HCT116 (cell line): ENCODE results near the gene DAPK1.

Source experiments
- EZH2phosphoT487 ChIP-seq: fragments of 200-600 bp; IDR thresholded peaks from 2 replicates; pipeline ENCODE4 v1.6.1; 2018; ENCODE audit warnings: antibody characterized with exemption, borderline replicate concordance
- FOSL1 ChIP-seq: IDR thresholded peaks from 2 replicates; pipeline ENCODE4 v1.6.1; 2012; ENCODE audit warnings: low read depth
- RAD21 ChIP-seq: IDR thresholded peaks from 2 replicates; pipeline ENCODE4 v1.6.1; 2012; ENCODE audit warnings: low read depth, mild to moderate bottlenecking
- SP1 ChIP-seq: IDR thresholded peaks from 2 replicates; pipeline ENCODE4 v1.6.1; 2012; ENCODE audit warnings: low read depth
- TF ChIP-seq, protein P1 (sequence below), 3 experiments: fragments of 200-600 bp in 1 of 3; sonication (generic) in 1 of 3; IDR thresholded peaks in 2 of 3; conservative IDR thresholded peaks in 1 of 3; 2 replicates each; pipeline ENCODE4 v1.5.1; 2012 to 2017; ENCODE audit warnings: low read depth in 2 of 3, low read length in 2 of 3, antibody characterized with exemption in 1 of 3, borderline replicate concordance in 1 of 3, control low read depth in 1 of 3, mild to moderate bottlenecking in 1 of 3, mixed read lengths in 1 of 3, mixed run types in 1 of 3, moderate library complexity in 1 of 3; ENCODE audit not compliant: insufficient read depth in 1 of 3

DNA sequence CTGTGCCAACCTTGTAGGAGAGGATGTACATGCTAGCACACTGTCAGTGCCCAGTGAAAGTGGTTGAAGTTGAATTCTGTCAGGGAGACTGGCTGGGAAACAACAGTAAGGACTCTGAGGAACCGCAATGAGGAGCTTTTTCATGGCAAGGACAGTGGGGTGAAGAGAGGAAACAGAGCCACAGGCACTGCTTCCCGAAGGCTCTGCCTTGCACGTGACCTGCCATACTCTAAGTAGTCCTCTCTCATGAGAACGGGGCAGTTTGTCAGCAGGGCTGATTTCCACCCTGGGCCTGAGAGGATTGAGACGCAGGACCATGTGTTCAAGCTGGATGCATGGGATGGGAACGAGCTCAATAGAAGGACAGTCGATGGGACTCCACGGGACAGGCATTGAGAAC, 121.7 kb downstream of the DAPK1 start:
- TF ChIP-seq EZH2phosphoT487 (no peak), SP1 (no peak), RAD21 (no peak), FOSL1 (no peak)
- TF ChIP-seq, protein P1, sequence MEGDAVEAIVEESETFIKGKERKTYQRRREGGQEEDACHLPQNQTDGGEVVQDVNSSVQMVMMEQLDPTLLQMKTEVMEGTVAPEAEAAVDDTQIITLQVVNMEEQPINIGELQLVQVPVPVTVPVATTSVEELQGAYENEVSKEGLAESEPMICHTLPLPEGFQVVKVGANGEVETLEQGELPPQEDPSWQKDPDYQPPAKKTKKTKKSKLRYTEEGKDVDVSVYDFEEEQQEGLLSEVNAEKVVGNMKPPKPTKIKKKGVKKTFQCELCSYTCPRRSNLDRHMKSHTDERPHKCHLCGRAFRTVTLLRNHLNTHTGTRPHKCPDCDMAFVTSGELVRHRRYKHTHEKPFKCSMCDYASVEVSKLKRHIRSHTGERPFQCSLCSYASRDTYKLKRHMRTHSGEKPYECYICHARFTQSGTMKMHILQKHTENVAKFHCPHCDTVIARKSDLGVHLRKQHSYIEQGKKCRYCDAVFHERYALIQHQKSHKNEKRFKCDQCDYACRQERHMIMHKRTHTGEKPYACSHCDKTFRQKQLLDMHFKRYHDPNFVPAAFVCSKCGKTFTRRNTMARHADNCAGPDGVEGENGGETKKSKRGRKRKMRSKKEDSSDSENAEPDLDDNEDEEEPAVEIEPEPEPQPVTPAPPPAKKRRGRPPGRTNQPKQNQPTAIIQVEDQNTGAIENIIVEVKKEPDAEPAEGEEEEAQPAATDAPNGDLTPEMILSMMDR (IDR thresholded peaks at IDR 0.05 in 2 of 3, conservative IDR thresholded peaks at IDR 0.05 in 1 of 3; ENCODE audit: borderline replicate concordance in 1 of 3, insufficient read depth in 1 of 3, low read depth in 2 of 3, low read length in 2 of 3): no peak
